ENCODE results near the gene TBXA2R. TPM values are rescaled to one million over a fixed set of nuclear protein-coding genes. Genes with fewer than 3 reads are reported as not detected.
"Not testable (repeated sequence)": the region's sequence is repeated elsewhere in the genome, so short reads cannot be mapped to it uniquely, and the experiment has no call there.

The TBXA2R gene
- total RNA-seq, 3 donors from 2014 or later, result 0.49 to 0.76 (median 0.66) TPM

DNA sequence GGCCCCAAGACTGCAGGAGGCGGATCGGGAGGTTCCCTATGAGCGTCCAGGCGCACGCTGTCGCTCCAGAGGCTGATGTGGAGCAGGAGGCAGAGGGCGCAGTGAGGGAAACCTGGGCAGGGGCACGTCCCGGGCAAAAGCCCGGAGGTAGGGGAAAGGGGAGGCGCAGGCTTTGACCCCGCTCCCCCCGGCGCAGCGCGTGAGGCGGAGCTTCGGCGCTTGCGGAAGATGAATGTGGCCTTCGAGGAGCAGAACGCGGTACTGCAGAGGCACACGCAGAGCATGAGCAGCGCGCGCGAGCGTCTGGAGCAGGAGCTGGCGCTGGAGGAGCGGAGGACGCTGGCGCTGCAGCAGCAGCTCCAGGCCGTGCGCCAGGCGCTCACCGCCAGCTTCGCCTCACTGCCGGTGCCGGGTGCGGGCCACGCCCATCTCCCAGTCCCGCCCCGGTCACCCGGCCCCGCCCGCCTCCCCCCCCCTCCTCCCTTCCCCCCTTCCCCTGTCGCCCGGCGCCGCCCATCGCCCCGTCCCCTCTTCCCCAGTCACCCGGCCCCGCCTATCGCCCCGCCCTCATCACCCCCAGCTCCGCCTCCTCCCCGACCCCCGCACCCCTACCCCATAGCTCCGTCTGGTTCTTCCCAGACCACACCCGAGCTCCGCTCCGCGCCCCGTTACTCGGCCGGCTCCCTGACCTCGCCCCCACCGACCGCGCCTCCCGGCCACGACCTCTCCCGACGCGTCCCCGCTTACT, 29.8 kb downstream of the TBXA2R start:
- Mint-ChIP-seq H3K36me3 (ENCODE audit: insufficient read depth) (peaks cover 9% of the 10 kb centered on the region), H3K4me3 (no peak overlapping the region), H3K4me1 (ENCODE audit: low read depth) (peaks cover 8% of the 10 kb centered on the region), H3K9me3 (no peaks in the 10 kb centered on the region), H3K27me3 (ENCODE audit: low read depth) (no peaks in the 10 kb centered on the region)
- no peak for DNase-seq
- ATAC-seq, result no peak

DNA sequence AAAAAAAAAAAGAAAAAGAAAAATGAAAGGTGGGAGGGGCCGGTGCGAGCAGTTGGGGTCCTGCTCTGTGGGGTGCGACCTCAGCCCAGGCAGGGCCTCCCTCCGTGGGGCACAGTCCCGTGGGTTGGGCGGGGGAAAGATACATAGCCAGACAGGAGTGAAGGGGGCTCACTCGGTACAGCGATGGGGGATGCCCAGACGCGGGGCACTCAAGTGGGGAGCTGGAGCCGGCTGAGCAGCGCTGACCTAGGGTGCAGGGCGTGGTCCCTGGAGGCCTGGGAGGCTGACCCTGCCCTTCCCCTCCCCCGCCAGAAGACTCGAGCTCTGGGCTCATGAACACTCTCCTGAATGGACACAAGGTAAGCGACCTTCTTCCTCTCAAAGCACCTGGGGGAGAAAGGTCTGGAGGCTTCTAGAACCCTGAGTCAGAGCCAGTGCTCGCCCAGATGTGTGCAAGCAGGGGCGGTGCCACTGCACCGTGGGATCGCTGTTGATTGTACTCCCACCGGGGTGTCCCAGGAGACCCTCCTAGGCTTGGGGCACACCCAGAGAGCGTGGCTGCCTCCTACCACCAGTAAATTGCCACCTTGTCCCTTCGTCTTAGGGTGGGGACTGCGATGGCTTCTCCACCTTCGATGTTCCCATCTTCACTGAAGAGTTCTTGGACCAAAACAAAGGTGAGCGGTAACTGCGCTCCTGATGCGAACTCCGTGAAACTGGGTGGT, 30.6 kb downstream of the TBXA2R start:
- Mint-ChIP-seq H3K4me3 (no peak overlapping the region), H3K4me1 (ENCODE audit: low read depth) (peaks cover 12% of the 10 kb centered on the region), H3K9me3 (no peaks in the 10 kb centered on the region), H3K36me3 (ENCODE audit: insufficient read depth) (peaks cover 9% of the 10 kb centered on the region), H3K27me3 (ENCODE audit: low read depth) (no peaks in the 10 kb centered on the region)
- DNase-seq, result no peak
- ATAC-seq, result no peak

DNA sequence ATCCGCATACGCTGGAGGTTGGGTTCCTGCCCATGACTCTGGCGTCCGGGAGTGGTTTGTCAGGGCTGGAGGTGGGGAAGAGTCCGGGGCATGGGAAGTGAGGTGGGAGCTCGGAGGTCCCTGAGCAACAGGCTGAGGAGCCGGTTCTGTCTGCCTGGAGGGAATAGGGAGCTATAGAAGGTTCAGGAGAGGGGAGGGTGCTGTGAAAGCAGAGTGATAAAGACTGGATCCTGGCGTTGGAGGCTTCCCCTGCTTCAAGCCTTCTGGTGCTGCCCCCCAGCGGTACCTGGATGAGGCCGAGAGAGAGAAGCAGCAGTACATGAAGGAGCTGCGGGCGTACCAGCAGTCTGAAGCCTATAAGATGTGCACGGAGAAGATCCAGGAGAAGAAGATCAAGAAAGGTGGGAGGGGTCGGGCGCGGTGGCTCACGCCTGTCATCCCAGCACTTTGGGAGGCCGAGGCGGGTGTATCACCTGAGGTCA, 31.4 kb downstream of the TBXA2R start:
- ATAC-seq (no peak), DNase-seq (no peak)
- Mint-ChIP-seq H3K4me3 (peak overlapping the region; percentile 16), H3K36me3 (ENCODE audit: insufficient read depth) (peaks cover 9% of the 10 kb centered on the region), H3K4me1 (ENCODE audit: low read depth) (peaks cover 12% of the 10 kb centered on the region), H3K9me3 (no peaks in the 10 kb centered on the region), H3K27me3 (ENCODE audit: low read depth) (no peaks in the 10 kb centered on the region)

DNA sequence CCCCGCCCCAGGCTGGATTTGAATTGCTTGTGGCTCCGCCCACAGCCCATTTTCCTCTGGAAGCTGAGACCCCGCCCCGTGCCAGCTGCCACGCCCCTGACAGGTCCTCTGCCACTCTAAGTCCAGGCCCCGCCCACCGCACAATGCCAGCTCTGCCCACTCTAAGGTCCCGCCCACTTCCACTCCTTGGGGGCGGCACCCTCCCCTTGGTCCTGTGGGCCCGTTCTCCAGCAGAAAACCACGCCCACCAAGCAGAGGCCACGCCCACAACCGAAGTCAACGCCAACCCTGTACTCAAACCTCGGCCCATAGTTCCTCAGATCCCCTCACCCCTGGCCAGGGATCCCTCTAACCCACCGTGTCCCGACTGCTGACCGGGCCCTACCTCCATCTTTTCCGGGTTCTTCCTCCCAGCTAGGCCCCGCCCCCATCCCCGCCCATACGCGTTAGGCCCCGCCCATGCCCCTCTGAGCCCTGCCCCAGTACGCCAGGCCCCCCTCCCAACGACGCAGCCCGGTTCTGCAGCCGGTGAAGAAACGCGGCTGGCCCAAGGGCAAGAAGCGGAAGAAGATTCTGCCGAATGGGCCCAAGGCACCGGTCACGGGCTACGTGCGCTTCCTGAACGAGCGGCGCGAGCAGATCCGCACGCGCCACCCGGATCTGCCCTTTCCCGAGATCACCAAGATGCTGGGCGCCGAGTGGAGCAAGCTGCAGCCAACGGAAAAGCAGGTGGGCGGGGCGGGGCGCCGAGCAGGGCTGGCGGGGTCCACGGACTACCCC, 32.6 kb downstream of the TBXA2R start:
- H3K4me3 Mint-ChIP-seq, result peak overlapping the region; percentile 74
- ATAC-seq, result peak; percentile 7 to 9
- H3K27me3 Mint-ChIP-seq (ENCODE audit: low read depth), result no peaks in the 10 kb centered on the region
- peaks cover 12% of the 10 kb centered on the region for H3K4me1 Mint-ChIP-seq (ENCODE audit: low read depth)
- peak; percentile 70 for DNase-seq
- no peaks in the 10 kb centered on the region for H3K9me3 Mint-ChIP-seq
- H3K36me3 Mint-ChIP-seq (ENCODE audit: insufficient read depth), result peaks cover 9% of the 10 kb centered on the region

DNA sequence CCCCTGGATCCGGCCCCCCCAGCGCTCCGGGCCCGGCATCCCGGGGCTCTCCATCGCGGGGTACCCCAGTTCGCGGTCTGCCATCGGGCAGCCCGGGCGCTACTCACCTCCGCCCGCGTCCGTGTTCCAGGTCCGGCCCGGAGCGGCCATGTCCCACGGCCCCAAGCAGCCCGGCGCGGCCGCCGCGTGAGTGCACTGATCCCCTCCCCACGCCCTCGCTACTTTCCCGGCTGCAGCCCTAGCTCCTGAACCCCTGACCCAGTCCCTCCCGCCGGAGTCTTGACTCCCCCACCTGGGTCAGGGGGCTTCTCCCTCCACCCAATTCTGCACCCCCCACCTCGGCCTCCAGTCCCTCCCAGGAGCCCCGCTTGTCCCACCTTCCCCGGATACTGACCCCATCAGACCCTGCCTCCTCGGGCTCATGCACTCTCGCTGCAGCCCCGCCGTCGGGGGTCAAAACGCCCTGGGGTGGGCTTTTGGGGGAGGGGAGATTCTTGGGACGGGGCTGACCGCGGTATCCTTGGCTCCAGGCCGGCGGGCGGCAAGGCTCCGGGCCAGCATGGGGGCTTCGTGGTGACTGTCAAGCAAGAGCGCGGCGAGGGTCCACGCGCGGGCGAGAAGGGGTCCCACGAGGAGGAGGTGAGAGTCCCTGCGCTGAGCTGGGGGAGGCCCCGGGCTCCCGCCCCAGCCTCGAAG, 33.4 kb downstream of the TBXA2R start:
- Mint-ChIP-seq H3K9me3 (no peaks in the 10 kb centered on the region), H3K27me3 (ENCODE audit: low read depth) (no peaks in the 10 kb centered on the region), H3K36me3 (ENCODE audit: insufficient read depth) (peaks cover 9% of the 10 kb centered on the region), H3K4me1 (ENCODE audit: low read depth) (peaks cover 12% of the 10 kb centered on the region), H3K4me3 (peak overlapping the region; percentile 74)
- DNase-seq, result no peak
- peak; percentile 6 to 7 for ATAC-seq

DNA sequence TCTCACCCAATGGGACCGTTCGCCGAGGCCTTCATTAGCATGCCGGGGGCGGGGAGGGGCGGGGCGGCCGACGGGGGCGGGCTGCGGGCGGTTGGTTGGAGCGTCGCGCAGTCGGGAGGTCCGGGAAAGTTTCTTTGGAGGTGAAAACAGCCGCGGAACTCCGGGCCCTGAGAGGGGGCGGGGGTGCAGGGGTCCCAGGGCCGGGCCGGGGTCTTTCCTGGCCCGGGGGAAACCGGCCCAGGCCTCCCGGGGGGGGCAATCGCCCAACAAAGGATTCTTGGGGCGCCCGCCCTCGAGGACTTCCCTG, 33.9 kb downstream of the TBXA2R start, which contains the start of gene HMG20B:
TSS of gene HMG20B (plus strand) at position 90 of the 307 bp plus-strand sequence. CDS start 366 bp downstream, outside the sequence.
- no peak for ATAC-seq

DNA sequence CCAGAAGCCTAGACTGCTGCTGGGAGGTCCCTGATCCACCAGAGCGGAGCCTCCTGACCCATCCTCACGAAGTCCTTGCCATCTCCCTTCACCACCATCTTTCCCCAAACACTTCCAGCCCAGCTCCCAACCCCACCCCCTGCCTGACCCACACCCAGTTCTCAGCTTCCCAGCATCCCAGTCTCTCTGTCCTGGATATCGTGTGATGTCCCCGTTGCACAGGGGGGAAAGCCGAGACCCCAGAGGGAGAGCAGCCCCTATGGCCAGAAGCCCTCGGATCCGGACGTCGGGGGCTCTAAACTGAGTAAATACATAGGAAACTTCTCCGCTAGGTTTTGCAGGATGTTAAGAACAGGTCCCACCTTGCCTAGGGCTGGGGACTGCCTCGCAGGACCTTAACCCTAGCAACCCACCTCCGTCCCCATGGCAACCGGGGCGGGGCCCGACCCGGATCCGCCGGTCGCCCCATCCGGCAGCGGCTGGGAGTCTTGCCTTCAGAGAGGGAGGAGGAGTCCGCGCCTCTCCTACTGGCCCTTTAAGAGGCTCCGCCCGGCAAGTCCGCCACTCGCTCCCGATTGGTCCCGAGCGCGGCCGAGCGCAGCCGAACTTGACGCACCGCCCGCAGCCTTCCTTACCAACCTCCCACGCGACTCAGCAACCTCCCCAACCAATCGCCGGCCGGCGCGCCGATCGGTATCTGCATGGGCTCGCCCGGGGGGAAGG, 34.4 kb downstream of the TBXA2R start:
- peaks cover 12% of the 10 kb centered on the region for H3K4me1 Mint-ChIP-seq (ENCODE audit: low read depth)

More for the DNA sequence above, 33.9 kb downstream of the TBXA2R start, which contains the start of gene HMG20B:
- Mint-ChIP-seq H3K36me3 (ENCODE audit: insufficient read depth) (peaks cover 9% of the 10 kb centered on the region), H3K4me1 (ENCODE audit: low read depth) (peaks cover 12% of the 10 kb centered on the region), H3K4me3 (peak within 1 kb of the TSS; percentile 74), H3K27me3 (ENCODE audit: low read depth) (no peaks in the 10 kb centered on the region), H3K9me3 (no peaks in the 10 kb centered on the region)
- DNase-seq, result no peak

DNA sequence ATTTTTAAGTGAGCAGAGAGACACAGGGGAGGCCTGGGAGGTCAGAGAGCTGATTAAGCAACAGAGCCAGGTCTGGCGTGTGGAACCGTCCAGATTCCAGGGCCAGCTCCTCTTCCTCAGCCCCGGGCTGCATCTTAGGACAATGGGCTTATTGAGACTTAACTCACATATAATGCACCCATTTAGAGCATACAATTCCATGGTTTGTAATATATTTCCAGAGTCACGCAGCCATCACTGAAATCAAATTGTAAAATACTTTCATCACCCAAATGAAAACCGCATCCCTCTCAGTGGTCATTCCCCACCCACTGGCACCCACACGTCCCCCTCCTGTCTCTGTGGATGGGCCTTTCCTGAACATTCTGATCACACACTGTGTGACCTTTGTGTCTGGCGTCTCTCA, 36.1 kb downstream of the TBXA2R start:
- Mint-ChIP-seq H3K36me3 (ENCODE audit: insufficient read depth) (peaks cover 9% of the 10 kb centered on the region), H3K4me1 (ENCODE audit: low read depth) (peaks cover 12% of the 10 kb centered on the region), H3K9me3 (no peaks in the 10 kb centered on the region), H3K27me3 (ENCODE audit: low read depth) (no peaks in the 10 kb centered on the region), H3K4me3 (no peak overlapping the region)
- DNase-seq (no peak), ATAC-seq (no peak)

More for the DNA sequence above, 34.4 kb downstream of the TBXA2R start:
- Mint-ChIP-seq H3K9me3 (no peaks in the 10 kb centered on the region), H3K27me3 (ENCODE audit: low read depth) (no peaks in the 10 kb centered on the region), H3K36me3 (ENCODE audit: insufficient read depth) (peaks cover 9% of the 10 kb centered on the region), H3K4me3 (peak overlapping the region; percentile 74)
- ATAC-seq, result peak; percentile 97 to 98
- peak; percentile 99 for DNase-seq

DNA sequence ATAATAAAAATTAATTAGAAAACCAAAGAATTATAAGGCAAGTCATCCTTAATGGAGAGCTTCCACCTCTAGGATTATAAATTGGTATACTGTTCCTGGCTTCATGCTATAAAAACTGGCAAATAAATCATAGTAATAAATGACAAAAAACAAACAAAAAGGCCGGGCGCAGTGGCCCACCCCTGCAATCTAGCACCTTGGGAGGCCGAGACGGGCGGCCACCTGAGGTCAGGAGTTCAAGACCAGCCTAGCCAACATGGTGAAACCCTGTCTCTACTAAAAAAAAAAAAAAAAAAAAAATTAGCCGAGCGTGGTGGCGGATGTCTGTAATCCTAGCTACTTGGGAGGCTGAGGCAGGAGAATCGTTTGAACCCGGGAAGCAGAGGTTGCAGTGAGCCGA, 36.6 kb downstream of the TBXA2R start:
- H3K27me3 Mint-ChIP-seq (ENCODE audit: low read depth); H3K9me3 Mint-ChIP-seq; H3K4me3 Mint-ChIP-seq; DNase-seq; ATAC-seq; H3K36me3 Mint-ChIP-seq (ENCODE audit: insufficient read depth): not testable (repeated sequence)
- H3K4me1 Mint-ChIP-seq (ENCODE audit: low read depth), result peaks cover 12% of the 10 kb centered on the region

DNA sequence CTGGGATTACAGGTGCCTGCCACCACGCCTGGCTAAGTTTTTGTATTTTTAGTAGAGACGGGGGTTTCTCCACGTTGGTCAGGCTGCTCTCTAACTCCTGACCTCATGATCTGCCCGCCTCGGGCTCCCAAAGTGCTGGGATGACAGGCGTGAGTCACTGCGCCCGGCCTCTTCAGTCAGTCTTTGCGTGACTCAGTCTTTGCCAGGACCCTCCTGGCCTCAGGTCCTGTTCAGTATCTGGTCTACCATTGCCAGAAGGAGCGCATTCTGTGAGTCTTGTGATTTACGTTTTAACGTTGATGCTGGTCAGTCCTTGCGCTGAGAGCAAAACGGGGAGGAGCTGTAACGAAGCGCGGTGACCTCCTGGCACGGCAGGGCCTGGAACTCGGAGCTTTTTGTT, 41.5 kb downstream of the TBXA2R start:
- no peaks in the 10 kb centered on the region for H3K4me1 Mint-ChIP-seq (ENCODE audit: low read depth)
- H3K27me3 Mint-ChIP-seq (ENCODE audit: low read depth), result no peaks in the 10 kb centered on the region
- DNase-seq (no peak), ATAC-seq (no peak)
- no peak overlapping the region for H3K4me3 Mint-ChIP-seq
- no peaks in the 10 kb centered on the region for H3K36me3 Mint-ChIP-seq (ENCODE audit: insufficient read depth)
- no peaks in the 10 kb centered on the region for H3K9me3 Mint-ChIP-seq

DNA sequence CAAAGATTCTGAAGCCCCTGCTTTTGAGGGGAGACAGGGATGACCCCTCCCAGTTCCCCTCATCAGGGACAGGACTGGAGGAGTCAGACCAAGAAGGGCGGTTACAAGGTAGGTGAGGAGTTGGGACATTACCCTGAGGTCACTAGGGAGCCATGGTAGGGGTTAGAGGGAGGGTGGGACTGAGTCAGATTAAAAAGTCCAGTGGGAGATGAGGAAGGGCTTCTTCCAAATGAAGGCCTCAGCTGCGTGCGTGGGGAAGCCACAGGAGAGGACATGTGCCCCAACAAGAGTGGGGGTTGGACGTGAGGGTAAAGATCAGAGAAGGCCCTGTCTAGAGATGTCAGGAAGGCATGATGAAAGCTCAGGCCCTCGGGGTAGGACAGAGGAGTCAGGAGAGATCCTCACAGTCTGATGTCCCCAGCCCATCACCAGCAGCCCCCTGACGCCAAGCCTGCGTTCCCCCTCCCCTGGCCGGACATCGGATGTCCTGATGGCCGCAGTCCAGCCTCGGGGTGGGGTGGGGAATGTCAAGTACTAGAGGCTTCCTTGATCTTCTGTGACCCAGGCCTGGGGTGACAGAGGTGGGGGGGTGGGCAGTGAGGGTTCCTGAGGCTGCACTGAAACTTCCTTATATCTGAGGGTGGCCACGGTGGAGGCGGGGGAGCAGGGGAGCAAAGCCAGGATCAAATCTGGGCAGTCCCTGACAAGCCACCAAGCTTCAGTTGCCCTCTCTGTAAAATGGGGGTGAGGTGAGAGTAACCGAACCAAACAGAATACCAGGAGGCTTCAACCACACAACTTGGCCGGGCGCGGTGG, 42.8 kb downstream of the TBXA2R start:
- no peak overlapping the region for H3K4me3 Mint-ChIP-seq
- H3K27me3 Mint-ChIP-seq (ENCODE audit: low read depth), result no peaks in the 10 kb centered on the region
- no peaks in the 10 kb centered on the region for H3K4me1 Mint-ChIP-seq (ENCODE audit: low read depth)
- DNase-seq, result no peak
- H3K9me3 Mint-ChIP-seq, result no peaks in the 10 kb centered on the region
- ATAC-seq, result no peak
- no peaks in the 10 kb centered on the region for H3K36me3 Mint-ChIP-seq (ENCODE audit: insufficient read depth)

DNA sequence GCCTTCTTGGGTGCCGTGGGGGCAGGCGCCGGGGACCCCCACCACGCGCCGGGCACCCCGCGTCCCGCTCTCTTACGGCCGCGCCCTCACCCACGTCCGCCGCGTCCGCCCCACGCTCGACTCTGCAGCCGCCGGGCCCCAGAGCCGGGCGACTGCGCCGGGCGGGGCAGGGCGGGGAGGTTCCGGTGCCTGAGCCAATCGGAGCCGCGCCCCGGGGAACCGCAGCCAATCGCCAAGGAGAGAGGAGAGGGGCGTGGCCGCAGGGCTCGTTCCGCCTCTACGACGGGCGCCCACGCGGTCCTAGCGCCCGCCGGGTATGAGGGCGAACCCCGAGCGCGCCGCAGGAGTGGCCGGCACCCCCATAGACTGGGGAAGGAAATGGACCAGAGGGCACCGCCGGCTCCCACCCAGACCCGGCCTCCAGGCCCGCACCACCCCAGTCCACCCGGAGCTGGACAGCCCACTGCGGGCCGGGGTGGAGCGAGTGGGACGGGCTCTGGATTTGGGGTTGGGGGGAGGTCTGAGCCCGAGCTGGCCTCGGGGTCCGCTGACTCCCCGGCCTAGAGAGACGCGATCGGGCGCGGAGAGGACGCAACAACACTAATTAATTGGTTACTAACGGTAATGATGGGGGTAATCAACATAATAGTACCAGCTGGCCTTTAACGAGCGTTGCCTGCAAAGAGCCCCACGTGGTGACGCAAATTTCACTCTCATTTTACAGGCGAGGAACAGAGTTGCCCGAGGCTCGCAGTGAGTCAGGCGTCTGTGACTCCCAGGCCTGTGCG, 49.0 kb downstream of the TBXA2R start, which contains the start of gene MFSD12:
TSS of gene MFSD12 (minus strand) at position 126 of the 788 bp plus-strand sequence. CDS start 183 bp downstream, outside the sequence.
- Mint-ChIP-seq H3K9me3 (no peaks in the 10 kb centered on the region), H3K27me3 (ENCODE audit: low read depth) (no peaks in the 10 kb centered on the region), H3K36me3 (ENCODE audit: insufficient read depth) (peaks cover 5% of the 10 kb centered on the region), H3K4me3 (peak within 1 kb of the TSS; percentile 98), H3K4me1 (ENCODE audit: low read depth) (peaks cover 37% of the 10 kb centered on the region)
- ATAC-seq (peak; percentile 93 to 95), DNase-seq (peak; percentile 93)
